ENCODE measurements around the gene MRPL1.

The MRPL1 gene

DNA sequence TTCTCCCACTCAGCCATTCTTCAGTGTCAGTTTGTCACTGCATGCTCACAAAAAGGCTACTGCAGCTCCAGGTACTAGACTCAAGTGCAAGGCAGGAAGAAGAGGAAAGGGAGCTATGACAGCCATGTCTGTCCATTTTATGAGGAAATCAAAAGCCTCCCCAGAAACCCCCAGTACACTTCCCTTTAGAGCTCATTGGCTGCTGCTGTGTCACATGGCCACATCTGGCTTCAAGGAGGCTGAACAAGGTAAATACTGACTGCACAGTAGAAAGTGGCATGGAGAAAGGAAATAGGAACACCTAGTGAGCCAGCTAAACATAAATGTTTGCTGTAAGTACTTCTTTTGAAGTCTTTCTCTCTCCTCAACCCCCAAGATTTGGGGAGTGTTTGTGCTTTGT is 127.3 kb downstream of the MRPL1 start:
- DNase-seq = no peak

DNA sequence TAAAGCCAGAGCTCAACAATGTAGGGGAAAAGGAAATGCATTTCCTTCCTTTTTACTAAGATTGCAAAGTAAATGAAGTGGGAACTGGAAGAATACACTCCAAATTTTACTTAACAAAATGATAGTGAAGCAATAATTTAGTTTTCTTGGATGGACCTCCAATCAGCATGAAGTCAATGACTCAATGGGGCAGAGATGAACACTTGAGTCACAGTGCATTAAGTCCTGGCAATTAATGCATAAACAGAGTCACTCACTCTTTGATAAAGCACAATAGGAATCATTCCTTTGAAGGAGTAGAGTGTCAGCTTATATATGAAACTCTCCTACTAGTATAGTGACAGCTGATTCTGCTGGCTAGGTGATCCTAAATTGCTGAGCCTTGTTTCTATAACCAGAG is 127.8 kb downstream of the MRPL1 start:
- DNase-seq = no peak

DNA sequence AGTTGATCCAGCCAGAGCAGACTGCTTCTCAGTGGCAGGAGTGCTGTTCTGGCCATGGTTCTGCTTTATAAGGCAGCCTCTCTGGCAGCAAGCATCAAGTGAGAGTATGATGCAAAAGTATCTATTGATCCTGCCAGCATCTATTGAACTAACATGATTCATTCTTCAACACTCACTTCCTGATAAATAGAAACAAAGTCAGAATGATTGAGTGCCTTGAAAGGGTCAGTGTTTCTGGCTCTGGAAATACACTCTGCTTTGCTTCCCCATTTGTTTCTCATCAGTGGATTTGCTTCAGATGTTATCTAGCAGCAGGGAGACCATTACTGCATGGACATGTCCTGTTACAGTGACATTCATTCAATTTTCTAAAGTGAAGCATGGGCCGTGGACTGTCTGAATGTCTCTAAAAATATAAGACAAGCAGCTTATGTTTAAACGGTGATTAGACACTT is 128.3 kb downstream of the MRPL1 start:
- DNase-seq = no peak

DNA sequence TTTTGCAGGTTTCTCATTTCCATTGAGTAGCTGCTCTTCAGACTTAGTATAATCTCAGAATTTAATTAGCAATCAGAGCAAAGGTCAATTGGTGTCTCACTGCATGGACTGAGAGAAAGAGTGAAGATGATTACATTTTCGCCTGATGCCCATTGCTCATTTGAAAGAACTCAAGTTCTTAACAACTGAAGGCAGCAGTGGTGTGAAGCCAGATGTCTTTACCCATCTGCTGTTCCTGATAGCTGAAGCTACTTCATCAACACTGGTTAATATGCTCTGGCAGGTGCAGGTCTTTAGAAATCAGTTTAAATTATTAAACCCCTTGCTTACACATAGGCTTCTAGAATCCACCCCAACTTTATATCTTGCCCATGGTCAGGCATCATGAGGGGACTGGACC is 130.0 kb downstream of the MRPL1 start:
- no peak for DNase-seq

DNA sequence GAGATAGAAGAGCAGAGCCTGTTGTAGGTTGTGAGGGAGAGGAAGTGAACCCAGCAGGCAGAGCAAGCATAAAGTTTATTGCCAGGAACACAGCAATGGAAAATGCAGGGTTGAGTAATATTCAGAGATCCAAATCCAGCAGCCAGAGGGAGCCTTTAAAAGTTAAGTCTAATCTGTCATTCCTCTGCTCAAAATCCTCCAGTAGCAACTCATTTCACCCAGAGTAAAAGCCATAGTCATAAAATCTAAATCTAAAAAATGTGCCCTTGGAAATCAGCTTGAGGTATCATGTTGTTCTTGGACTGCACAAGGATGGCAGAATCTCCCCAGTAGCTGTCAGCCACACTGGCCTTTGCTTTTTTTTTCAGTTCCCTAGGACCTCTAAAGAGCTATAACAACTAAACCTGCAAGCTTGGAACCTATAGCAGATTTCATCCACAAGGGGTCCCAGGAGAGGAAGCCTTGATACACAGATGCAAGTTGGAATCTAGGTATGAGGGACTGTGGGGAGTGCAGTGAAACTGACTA is 131.6 kb downstream of the MRPL1 start:
- peak; percentile 26 for DNase-seq

DNA sequence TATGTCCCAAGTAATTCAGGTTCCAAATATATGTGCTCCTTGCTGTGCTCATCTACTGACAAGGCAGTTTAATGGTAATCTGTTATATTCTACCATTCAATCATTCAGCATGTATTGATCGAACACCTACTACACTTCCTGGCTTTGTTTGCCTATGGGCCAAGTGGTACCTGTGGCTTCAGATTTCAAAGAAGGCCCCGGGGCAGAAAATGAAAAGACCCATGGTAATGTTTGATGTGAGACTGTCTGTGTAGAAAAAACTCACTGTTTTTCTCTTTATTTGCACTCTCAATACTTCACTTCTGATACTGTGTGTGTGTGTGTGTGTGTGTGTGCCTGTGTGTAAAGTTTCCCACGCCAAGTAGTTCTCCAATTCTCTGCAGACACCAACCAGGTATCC is 133.4 kb downstream of the MRPL1 start:
- DNase-seq = no peak

DNA sequence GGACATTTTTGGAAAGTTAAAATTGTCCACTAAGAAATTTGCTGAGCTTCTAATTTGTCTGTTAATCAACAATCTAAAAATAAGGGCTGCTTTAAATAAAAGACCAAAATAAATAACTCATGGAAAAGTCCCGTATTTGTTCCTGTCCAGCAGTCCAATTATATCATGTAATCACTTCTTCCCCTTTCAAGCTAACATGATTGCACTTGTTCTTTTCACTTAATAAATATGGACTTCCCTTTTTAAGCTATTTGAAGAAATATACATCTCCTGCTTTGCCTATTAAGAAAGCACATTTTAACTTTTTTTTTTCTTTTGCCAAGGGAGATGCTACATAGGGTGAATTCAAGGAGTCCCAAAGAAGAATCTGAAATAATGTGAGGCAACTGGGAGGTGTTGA is 138.9 kb downstream of the MRPL1 start:
- DNase-seq = no peak

DNA sequence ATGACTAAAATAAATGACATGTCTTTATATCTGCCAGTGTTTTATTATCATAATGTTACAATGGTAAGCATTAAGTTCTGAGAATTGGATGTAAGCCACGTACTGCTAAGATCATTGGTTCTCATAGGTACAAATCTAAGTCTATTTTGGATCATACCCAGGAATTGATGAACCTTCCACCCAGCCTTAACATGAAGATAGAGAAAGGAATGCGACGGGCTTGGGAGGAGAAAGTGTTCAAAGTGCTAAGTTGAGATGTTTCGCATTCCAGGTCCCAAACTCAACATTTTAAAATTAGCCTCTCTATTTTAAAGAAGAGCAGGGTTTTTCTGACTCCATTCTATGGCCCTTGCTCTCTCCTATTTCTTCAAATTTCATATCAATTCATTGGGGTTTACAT is 139.6 kb downstream of the MRPL1 start:
- DNase-seq = no peak

Data from retina (tissue), 1 donor.